DOHH2 (cell line): ENCODE measurements around the gene AKAP7.
A peak's percentile ranks its signal among the peaks of the same experiment; 100 is the strongest.

ENCODE experiments used
- H3F3A ChIP-seq: fragments of 200-600 bp; sonication (generic), shearing (Covaris generic); 2 replicates; pipeline ENCODE4 v1.6.0; 2016; ENCODE audit warnings: antibody characterized with exemption, mild to moderate bottlenecking; ENCODE audit not compliant: control insufficient read depth, insufficient read depth
- H3K27ac ChIP-seq: fragments of 200-600 bp; sonication (generic); 2 replicates; pipeline ENCODE4 v1.5.1; 2014; ENCODE audit warnings: low read depth, mild to moderate bottlenecking, low read length, moderate library complexity
- H3K27me3 ChIP-seq: fragments of 200-600 bp; sonication (generic); 2 replicates; pipeline ENCODE4 v1.6.1; 2014; ENCODE audit warnings: mild to moderate bottlenecking, low read length, mixed read lengths; ENCODE audit not compliant: control insufficient read depth
- H3K36me3 ChIP-seq: fragments of 200-600 bp; sonication (generic); 2 replicates; pipeline ENCODE4 v1.6.1; 2014; ENCODE audit warnings: mild to moderate bottlenecking, low read length, moderate library complexity, mixed read lengths; ENCODE audit not compliant: control insufficient read depth
- H3K4me1 ChIP-seq: fragments of 200-600 bp; sonication (generic); 2 replicates; pipeline ENCODE4 v1.6.1; 2014; ENCODE audit warnings: mild to moderate bottlenecking, low read length, mixed read lengths; ENCODE audit not compliant: control insufficient read depth
- H3K4me2 ChIP-seq: fragments of 200-600 bp; sonication (generic); 2 replicates; pipeline ENCODE4 v1.6.0; 2014; ENCODE audit warnings: mild to moderate bottlenecking, low read length, moderate library complexity
- H3K4me3 ChIP-seq: fragments of 200-600 bp; sonication (generic); 2 replicates; pipeline ENCODE4 v1.5.1; 2014; ENCODE audit warnings: mild to moderate bottlenecking, low read length, mixed read lengths
- H3K79me2 ChIP-seq: fragments of 200-600 bp; sonication (generic); 2 replicates; pipeline ENCODE4 v1.6.1; 2014; ENCODE audit warnings: mild to moderate bottlenecking, low read length, mixed read lengths; ENCODE audit not compliant: control insufficient read depth
- H3K9me2 ChIP-seq: fragments of 200-600 bp; sonication (generic); replicated peaks from 2 replicates; pipeline ENCODE4 v1.6.1; 2014; ENCODE audit warnings: mild to moderate bottlenecking, low read length, mixed read lengths; ENCODE audit not compliant: control insufficient read depth
- H3K9me3 ChIP-seq: fragments of 200-600 bp; sonication (generic); 2 replicates; pipeline ENCODE4 v1.6.1; 2014; ENCODE audit warnings: antibody characterized with exemption, low read length, mixed read lengths; ENCODE audit not compliant: control insufficient read depth, insufficient read depth
- H4K20me1 ChIP-seq: fragments of 200-600 bp; sonication (generic); 2 replicates; pipeline ENCODE4 v1.6.0; 2014; ENCODE audit warnings: low read depth, mild to moderate bottlenecking, antibody characterized with exemption, low read length, moderate library complexity; ENCODE audit not compliant: control insufficient read depth, insufficient read depth
- CTCF ChIP-seq: fragments of 200-600 bp; sonication (generic); IDR thresholded peaks from one replicate; pipeline ENCODE4 v1.5.1; 2014; ENCODE audit warnings: antibody characterized with exemption, mild to moderate bottlenecking, low read depth, low read length; ENCODE audit not compliant: poor library complexity, severe bottlenecking
- EZH2phosphoT487 ChIP-seq: fragments of 200-600 bp; sonication (generic); IDR thresholded peaks from 2 replicates; pipeline ENCODE4 v1.6.1; 2017; ENCODE audit warnings: borderline replicate concordance, mild to moderate bottlenecking, antibody characterized with exemption, low read length, moderate library complexity, mixed read lengths

The AKAP7 gene

GRCh38 chr6:131199568-131200272, 64.5 kb downstream of the AKAP7 start:
- Histone ChIP-seq H4K20me1 (no peaks in the 10 kb centered on the region), H3K36me3 (no peaks in the 10 kb centered on the region), H3K79me2 (no peaks in the 10 kb centered on the region), H3K4me2 (peak overlapping the region; percentile 65), H3K9me3 (no peaks in the 10 kb centered on the region), H3F3A (no peaks in the 10 kb centered on the region), H3K4me1 (peaks cover 19% of the 10 kb centered on the region), H3K9me2 (no peaks in the 10 kb centered on the region), H3K27ac (no peak overlapping the region), H3K4me3 (peak overlapping the region; percentile 43), H3K27me3 (no peaks in the 10 kb centered on the region; the same call in 1 of the 2 replicates)
- TF ChIP-seq CTCF (peak; percentile 94), EZH2phosphoT487 (no peak)

- Histone ChIP-seq H3F3A (no peaks in the 10 kb centered on the region), H3K4me3 (no peak overlapping the region), H3K4me1 (no peaks in the 10 kb centered on the region), H3K36me3 (no peaks in the 10 kb centered on the region), H3K4me2 (no peak overlapping the region), H3K79me2 (no peaks in the 10 kb centered on the region), H3K9me3 (no peaks in the 10 kb centered on the region), H4K20me1 (no peaks in the 10 kb centered on the region), H3K27me3 (no peaks in the 10 kb centered on the region), H3K9me2 (no peaks in the 10 kb centered on the region), H3K27ac (no peak overlapping the region)
- TF ChIP-seq EZH2phosphoT487 = no peak
- no peak for TF ChIP-seq CTCF
These were observed 70.4 kb downstream of the AKAP7 start for GRCh38 chr6:131205481-131206244.

GRCh38 chr6:131206463-131207251, 71.4 kb downstream of the AKAP7 start:
- Histone ChIP-seq H3K27ac (no peak overlapping the region), H3K27me3 (no peaks in the 10 kb centered on the region), H3K4me3 (no peak overlapping the region), H3K9me2 (no peaks in the 10 kb centered on the region), H4K20me1 (no peaks in the 10 kb centered on the region), H3K4me1 (no peaks in the 10 kb centered on the region), H3F3A (no peaks in the 10 kb centered on the region), H3K79me2 (no peaks in the 10 kb centered on the region), H3K9me3 (no peaks in the 10 kb centered on the region), H3K4me2 (no peak overlapping the region), H3K36me3 (no peaks in the 10 kb centered on the region)
- no peak for TF ChIP-seq EZH2phosphoT487
- TF ChIP-seq CTCF = no peak
